ENCODE results near the gene BOC.

BOC gene

GRCh38 chr3:113223475-113224281, 12.3 kb downstream of the BOC start:
- no peak for DNase-seq (ENCODE audit: low read depth)

GRCh38 chr3:113225286-113225685, 13.9 kb downstream of the BOC start:
- DNase-seq (ENCODE audit: low read depth): no peak

GRCh38 chr3:113226491-113226890, 15.1 kb downstream of the BOC start:
- no peak for DNase-seq (ENCODE audit: low read depth)

GRCh38 chr3:113227146-113227545, 15.8 kb downstream of the BOC start:
- DNase-seq (ENCODE audit: low read depth): no peak

GRCh38 chr3:113228498-113229286, 17.3 kb downstream of the BOC start:
- no peak for DNase-seq (ENCODE audit: low read depth)

GRCh38 chr3:113231391-113231790, 20.0 kb downstream of the BOC start:
- DNase-seq (ENCODE audit: low read depth): no peak

GRCh38 chr3:113231827-113232253, 20.5 kb downstream of the BOC start:
- DNase-seq (ENCODE audit: low read depth): no peak

GRCh38 chr3:113232342-113232741, 21.0 kb downstream of the BOC start:
- DNase-seq (ENCODE audit: low read depth): no peak

- DNase-seq (ENCODE audit: low read depth): no peak
Observed at GRCh38 chr3:113233497-113233896, 22.1 kb downstream of the BOC start.

- no peak for DNase-seq (ENCODE audit: low read depth)
Observed at GRCh38 chr3:113234028-113234427, 22.7 kb downstream of the BOC start.

GRCh38 chr3:113234688-113235260, 23.4 kb downstream of the BOC start:
- DNase-seq (ENCODE audit: low read depth): no peak

- DNase-seq (ENCODE audit: low read depth): no peak
Observed at GRCh38 chr3:113238503-113238902, 27.1 kb downstream of the BOC start.

- DNase-seq (ENCODE audit: low read depth): no peak
Observed at GRCh38 chr3:113240841-113241240, 29.5 kb downstream of the BOC start.

GRCh38 chr3:113241292-113242095, 30.1 kb downstream of the BOC start:
- no peak for DNase-seq (ENCODE audit: low read depth)

GRCh38 chr3:113242096-113242581, 30.8 kb downstream of the BOC start:
- DNase-seq (ENCODE audit: low read depth): no peak

GRCh38 chr3:113243071-113243470, 31.7 kb downstream of the BOC start:
- no peak for DNase-seq (ENCODE audit: low read depth)

GRCh38 chr3:113243846-113244245, 32.5 kb downstream of the BOC start:
- no peak for DNase-seq (ENCODE audit: low read depth)

GRCh38 chr3:113245761-113246161, 34.4 kb downstream of the BOC start:
- no peak for DNase-seq (ENCODE audit: low read depth)

GRCh38 chr3:113247068-113247467, 35.7 kb downstream of the BOC start:
- no peak for DNase-seq (ENCODE audit: low read depth)

- DNase-seq (ENCODE audit: low read depth): no peak
Observed at GRCh38 chr3:113247675-113248458, 36.5 kb downstream of the BOC start.

GRCh38 chr3:113249111-113249510, 37.8 kb downstream of the BOC start:
- no peak for DNase-seq (ENCODE audit: low read depth)

Data from fibroblast of the conjunctiva (primary cell).